K562 (cell line): ENCODE measurements around the gene PRICKLE4. TPM values are rescaled to one million over a fixed set of nuclear protein-coding genes. Genes with fewer than 3 reads are reported as not detected.
A peak's percentile ranks its signal among the peaks of the same experiment; 100 is the strongest.

Experiments used
- ATAC-seq: fragments of 200-7000 bp; cut with Tn5 transposase; 3 replicates; pipeline ENCODE4 v1.9.1; 2020; ENCODE audit warnings: moderate library complexity
- BruUV-seq: library from RNA; stranded (reverse); fragments of 400-500 nt; replicated peaks from 2 replicates; lab custom pipeline; 2021; lab: Mats Ljungman, UMichigan
- CTCF ChIA-PET: fragments of 300-600 bp; formaldehyde crosslinking; extraction: SDS; loops from one replicate; lab custom pipeline; 2021; ENCODE audit warnings: low intra/inter-chr PET ratio; lab: Yijun Ruan, JAX
- POLR2A ChIA-PET: fragments of 300-600, 350-650 bp; sonication (Branson Sonifier 250); formaldehyde crosslinking; extraction: SDS; loops from one replicate; lab custom pipeline; 2021; ENCODE audit warnings: antibody characterized with exemption, inconsistent platforms; lab: Yijun Ruan, JAX
- DNase-seq, 4 experiments: peaks; one replicate each; pipeline versions ENCODE4 v3.0.0 to v3.0.0-alpha.2; 2011 to 2018; ENCODE audit warnings: low spot score in 3 of 4, mixed read lengths in 3 of 4; ENCODE audit errors: extremely low read depth in 1 of 4
- FAIRE-seq: peaks from 2 replicates; lab custom pipeline; 2011; peaks lifted over from hg19 to GRCh38; lab: Jason Lieb, UNC
- H2AFZ ChIP-seq: 2 replicates; pipeline ENCODE4 v1.6.0; 2011; ENCODE audit warnings: low read depth, low read length, control low read depth, inconsistent platforms
- H3K27ac ChIP-seq: fragments of 200-600 bp; 3 replicates; pipeline ENCODE4 v1.8.0; 2011; ENCODE audit warnings: low read depth, mild to moderate bottlenecking, control low read depth, inconsistent platforms, low read length, moderate library complexity, mixed read lengths; ENCODE audit errors: extremely low read depth
- H3K27me3 ChIP-seq, 2 experiments: fragments of 300-600 bp in 1 of 2; 2 replicates in 1 of 2; 3 replicates in 1 of 2; pipeline versions ENCODE4 v1.6.0 to v1.8.0; 2011; ENCODE audit warnings: inconsistent platforms in 2 of 2, low read length in 2 of 2, mild to moderate bottlenecking in 1 of 2, mixed read lengths in 1 of 2, moderate library complexity in 1 of 2; ENCODE audit not compliant: control insufficient read depth in 2 of 2, insufficient read depth in 2 of 2
- H3K36me3 ChIP-seq: fragments of 300-600 bp; 3 replicates; pipeline ENCODE4 v1.8.0; 2011; ENCODE audit warnings: mild to moderate bottlenecking, low read length, inconsistent platforms; ENCODE audit not compliant: control insufficient read depth, insufficient read depth
- H3K4me1 ChIP-seq, 2 experiments: fragments of 200-600 bp in 1 of 2; replicated peaks in 1 of 2; 2 replicates in 1 of 2; 3 replicates in 1 of 2; pipeline versions ENCODE4 v1.5.1 to v1.8.0; 2011; ENCODE audit warnings: inconsistent platforms in 2 of 2, low read length in 2 of 2, mild to moderate bottlenecking in 1 of 2, mixed read lengths in 1 of 2, moderate library complexity in 1 of 2; ENCODE audit not compliant: control insufficient read depth in 2 of 2, insufficient read depth in 2 of 2
- H3K4me2 ChIP-seq: 2 replicates; pipeline ENCODE4 v1.6.1; 2011; ENCODE audit warnings: low read length, control low read depth, inconsistent platforms, mixed read lengths; ENCODE audit not compliant: insufficient read depth
- H3K4me3 ChIP-seq: fragments of 200-600 bp; sonication (generic), shearing (Covaris generic); 2 replicates; pipeline ENCODE4 v1.5.1; 2016; ENCODE audit warnings: control low read depth, inconsistent platforms
- H3K79me2 ChIP-seq: fragments of 200-600 bp; 3 replicates; pipeline ENCODE4 v1.8.0; 2011; ENCODE audit warnings: low read length, inconsistent platforms; ENCODE audit not compliant: control insufficient read depth, insufficient read depth
- H3K9ac ChIP-seq, 2 experiments: 2 replicates each; pipeline versions ENCODE4 v1.6.0 to v1.6.1; 2011; ENCODE audit warnings: low read depth in 2 of 2, low read length in 2 of 2, control low read depth in 1 of 2, inconsistent platforms in 1 of 2, mild to moderate bottlenecking in 1 of 2, mixed read lengths in 1 of 2; ENCODE audit not compliant: insufficient read depth in 1 of 2
- H3K9me1 ChIP-seq: one replicate; pipeline ENCODE4 v1.6.0; 2011; ENCODE audit warnings: inconsistent platforms, mild to moderate bottlenecking, low read length, moderate library complexity; ENCODE audit not compliant: control insufficient read depth, insufficient read depth
- H3K9me3 ChIP-seq: replicated peaks from 2 replicates; pipeline ENCODE4 v1.5.1; 2011; ENCODE audit warnings: low read depth, low read length, inconsistent platforms; ENCODE audit not compliant: control insufficient read depth, insufficient read depth
- H4K20me1 ChIP-seq: replicated peaks from 2 replicates; pipeline ENCODE4 v1.6.1; 2011; ENCODE audit warnings: low read length, inconsistent platforms, mixed read lengths; ENCODE audit not compliant: control insufficient read depth, insufficient read depth
- ARID4B ChIP-seq: sonication (generic); formaldehyde crosslinking; IDR thresholded peaks from 2 replicates; pipeline ENCODE4 v1.8.0; 2022; ENCODE audit warnings: mild to moderate bottlenecking, missing genetic modification reagents
- CAMTA2 ChIP-seq: fragments of 250-450 bp; sonication (Bioruptor Pico); conservative IDR thresholded peaks from 2 replicates; pipeline ENCODE4 v1.5.1; 2022
- CEBPB ChIP-seq: fragments of 450-650 bp; IDR thresholded peaks from 2 replicates; pipeline ENCODE4 v1.6.1; 2016; ENCODE audit warnings: missing genetic modification characterization, missing compliant biosample characterization
- CHD2 ChIP-seq: IDR thresholded peaks from 2 replicates; pipeline ENCODE4 v1.6.1; 2011; ENCODE audit warnings: low read depth, low read length
- HDGF ChIP-seq: fragments of 450-650 bp; IDR thresholded peaks from 2 replicates; pipeline ENCODE4 v1.6.1; 2016
- KDM1A ChIP-seq, 2 experiments: fragments of 450-650 bp; IDR thresholded peaks; 2 replicates each; pipeline ENCODE4 v1.6.1; 2016; ENCODE audit warnings: mild to moderate bottlenecking in 2 of 2
- MTF1 ChIP-seq: fragments of 250-450 bp; sonication (Bioruptor Pico); IDR thresholded peaks from 2 replicates; pipeline ENCODE4 v1.9.0; 2021; ENCODE audit warnings: moderate library complexity, mild to moderate bottlenecking, inconsistent platforms, borderline replicate concordance
- POLR2A ChIP-seq: fragments of 450-650 bp; conservative IDR thresholded peaks from 2 replicates; pipeline ENCODE4 v1.6.1; 2016
- POLR2AphosphoS5 ChIP-seq: IDR thresholded peaks from 2 replicates; pipeline ENCODE4 v1.6.1; 2011; ENCODE audit warnings: mild to moderate bottlenecking, low read depth, low read length, moderate library complexity; ENCODE audit not compliant: control insufficient read depth, insufficient read depth
- POLR2B ChIP-seq: fragments of 450-650 bp; IDR thresholded peaks from 2 replicates; pipeline ENCODE4 v1.6.1; 2018; ENCODE audit warnings: low read depth; ENCODE audit not compliant: partially characterized antibody
- SPI1 ChIP-seq: IDR thresholded peaks from 2 replicates; pipeline ENCODE4 v1.6.1; 2011; ENCODE audit warnings: low read depth, low read length, control low read depth, borderline replicate concordance
- SUPT5H ChIP-seq: fragments of 450-650 bp; IDR thresholded peaks from 2 replicates; pipeline ENCODE4 v1.6.1; 2016
- ZNF707 ChIP-seq: fragments of 250-450 bp; sonication (Bioruptor Pico); conservative IDR thresholded peaks from 2 replicates; pipeline ENCODE4 v1.8.0; 2022; ENCODE audit warnings: inconsistent platforms, mild to moderate bottlenecking, moderate library complexity
- WGBS: fragments of 100-300 bp; shearing (Covaris generic); methylation state at CpG from one replicate; pipeline ENCODE4 v1.1.6; 2016; ENCODE audit warnings: low coverage, mixed read lengths; ENCODE audit not compliant: insufficient coverage; ENCODE audit errors: missing lambda C conversion rate; 5-methylcytosine and 5-hydroxymethylcytosine counted together
- in situ Hi-C: fragments of 300-500 bp; cut with MboI; formaldehyde crosslinking; loops from 4 replicates; pipeline ENCODE4 v1.15.0; 2018; ENCODE audit warnings: inconsistent platforms, mixed read lengths
- intact Hi-C: fragments of 100-400 bp; cut with micrococcal nuclease; formaldehyde crosslinking; loops from 2 replicates; pipeline ENCODE4 v1.14.2; 2022
- polyA plus RNA-seq, 8 experiments: library from polyadenylated mRNA; depleted of rRNA in 4 of 8; stranded (reverse) in 5 of 8; unstranded in 3 of 8; fragments of >200 nt; fragmentation: Nextera tagmentation in 2 of 8; fragmentation: Illumina TruSeq in 1 of 8; extraction: Ambion mirVana in 2 of 8; extraction: Trizol in 1 of 8; gene quantifications; 2 replicates each; pipeline versions ENCODE4 v1.2.1 to v1.2.3, GENCODE V29; 2011 to 2014; ENCODE audit warnings: inconsistent platforms in 1 of 8, missing spikeins in 1 of 8
- total RNA-seq, 7 experiments: library from RNA; depleted of rRNA in 6 of 7; stranded (reverse); fragments of >200 nt in 6 of 7; fragmentation: Illumina TruSeq in 2 of 7; extraction: Trizol in 2 of 7; gene quantifications; 2 replicates each; pipeline versions ENCODE4 v1.2.1 to v1.2.3, GENCODE V29; 2011 to 2021; ENCODE audit warnings: low replicate concordance in 1 of 7
- TF ChIP-seq, protein P1 (sequence below): sonication (generic); formaldehyde crosslinking; IDR thresholded peaks from 2 replicates; pipeline ENCODE4 v1.8.1; 2023; ENCODE audit warnings: mild to moderate bottlenecking, missing genetic modification reagents
- TF ChIP-seq, protein P2 (sequence below): fragments of 450-650 bp; IDR thresholded peaks from 2 replicates; pipeline ENCODE4 v1.6.1; 2016; ENCODE audit warnings: missing biosample characterization, missing genetic modification characterization

The PRICKLE4 gene
- total and polyA plus RNA-seq, 9 of the 15 experiments (the other 6 are each of a cell fraction or from before 2014, with no cell fraction given) = 0.20 to 0.32 (median 0.27) TPM; not detected in 6

DNA sequence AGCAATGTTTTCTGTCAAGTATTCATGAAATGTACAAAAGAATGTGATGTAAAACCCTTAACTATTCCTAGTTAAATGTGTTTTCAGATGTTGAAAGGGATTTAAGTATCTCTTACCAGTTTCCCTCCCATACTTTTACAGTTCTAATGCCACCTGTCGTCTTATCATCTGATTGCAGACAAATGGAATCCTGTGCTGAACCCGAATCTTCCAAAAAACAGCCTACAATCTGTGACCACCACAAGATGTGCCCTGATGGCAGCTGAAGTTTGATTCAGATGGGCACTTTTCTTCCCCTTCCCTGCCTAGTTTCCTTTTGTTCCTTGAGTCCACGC, 8.8 kb downstream of the PRICKLE4 start (continued):
- TF ChIP-seq ARID4B (0 out of 2 replicates have a peak, but pooled peaks have one; percentile 4), CAMTA2 (CRISPR knock-in tag) (no peak), ZNF707 (CRISPR knock-in tag) (no peak), SPI1 (no peak), POLR2AphosphoS5 (peak; percentile 21; the same call in 1 of the 2 replicates), KDM1A (IDR thresholded peaks at IDR 0.05) (peak; percentile 58 to 63; a peak in 3 of 4 replicates), CHD2 (no peak)
- TF ChIP-seq, all 486 proteins: peak for 11

GRCh38 chr6:41790045-41790444, 9.5 kb downstream of the PRICKLE4 start:
- Histone ChIP-seq H3K27ac (no peak overlapping the region; the same call in 2 of the 3 replicates), H3K79me2 (peaks cover 48% of the 10 kb centered on the region), H3K9me3 (no peaks in the 10 kb centered on the region), H3K4me1 (peaks cover 24 to 26% of the 10 kb centered on the region in 2 experiments), H3K9ac (peak overlapping the region; percentile 2 to 5; a peak in 1 of 4 replicates), H3K4me3 (no peak overlapping the region), H3K27me3 (no peaks in the 10 kb centered on the region), H2AFZ (no peak overlapping the region), H3K9me1 (no peaks in the 10 kb centered on the region), H3K36me3 (peaks cover 47% of the 10 kb centered on the region), H3K4me2 (no peak overlapping the region), H4K20me1 (peaks cover 5% of the 10 kb centered on the region; the same call in 1 of the 2 replicates)
- no peak for ATAC-seq
- CTCF ChIA-PET = no interaction called here
- WGBS = 92% methylated on average over 1 of the region's 1 CpG
- intact Hi-C loops (no loop called here), in situ Hi-C loops (no loop called here)
- POLR2A ChIA-PET = interaction anchor here (0.6 to 7.1 kb wide), 7 partner anchors 10 to 368 kb away, joined by 3 to 37 read pairs (median 3); no protein-coding TSS in a partner anchor
- DNase-seq = no peak
- no peak for FAIRE-seq
- BruUV-seq = no TSS peak
- no peak for TF ChIP-seq HDGF
- TF ChIP-seq CEBPB (tag) = peak; percentile 50; the same call in 1 of the 2 replicates
- no peak for TF ChIP-seq MTF1 (CRISPR knock-in tag)
- TF ChIP-seq POLR2AphosphoS5 = peak; percentile 51; the same call in 1 of the 2 replicates
- TF ChIP-seq SUPT5H = peak; percentile 73
- TF ChIP-seq, protein P1, sequence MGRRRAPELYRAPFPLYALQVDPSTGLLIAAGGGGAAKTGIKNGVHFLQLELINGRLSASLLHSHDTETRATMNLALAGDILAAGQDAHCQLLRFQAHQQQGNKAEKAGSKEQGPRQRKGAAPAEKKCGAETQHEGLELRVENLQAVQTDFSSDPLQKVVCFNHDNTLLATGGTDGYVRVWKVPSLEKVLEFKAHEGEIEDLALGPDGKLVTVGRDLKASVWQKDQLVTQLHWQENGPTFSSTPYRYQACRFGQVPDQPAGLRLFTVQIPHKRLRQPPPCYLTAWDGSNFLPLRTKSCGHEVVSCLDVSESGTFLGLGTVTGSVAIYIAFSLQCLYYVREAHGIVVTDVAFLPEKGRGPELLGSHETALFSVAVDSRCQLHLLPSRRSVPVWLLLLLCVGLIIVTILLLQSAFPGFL = no peak
- TF ChIP-seq POLR2A = peak; percentile 64
- TF ChIP-seq, protein P2, sequence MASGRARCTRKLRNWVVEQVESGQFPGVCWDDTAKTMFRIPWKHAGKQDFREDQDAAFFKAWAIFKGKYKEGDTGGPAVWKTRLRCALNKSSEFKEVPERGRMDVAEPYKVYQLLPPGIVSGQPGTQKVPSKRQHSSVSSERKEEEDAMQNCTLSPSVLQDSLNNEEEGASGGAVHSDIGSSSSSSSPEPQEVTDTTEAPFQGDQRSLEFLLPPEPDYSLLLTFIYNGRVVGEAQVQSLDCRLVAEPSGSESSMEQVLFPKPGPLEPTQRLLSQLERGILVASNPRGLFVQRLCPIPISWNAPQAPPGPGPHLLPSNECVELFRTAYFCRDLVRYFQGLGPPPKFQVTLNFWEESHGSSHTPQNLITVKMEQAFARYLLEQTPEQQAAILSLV = 0 out of 2 replicates have a peak, but pooled peaks have one; percentile 28
- peak; percentile 20 for TF ChIP-seq POLR2B
